ENCODE measurements around the gene IL9R. TPM values are rescaled to one million over a fixed set of nuclear protein-coding genes. Genes with fewer than 3 reads are reported as not detected.

The IL9R gene
- total and polyA plus RNA-seq, 2 experiments from 2014 or later: 0.31 to 0.39 TPM

DNA sequence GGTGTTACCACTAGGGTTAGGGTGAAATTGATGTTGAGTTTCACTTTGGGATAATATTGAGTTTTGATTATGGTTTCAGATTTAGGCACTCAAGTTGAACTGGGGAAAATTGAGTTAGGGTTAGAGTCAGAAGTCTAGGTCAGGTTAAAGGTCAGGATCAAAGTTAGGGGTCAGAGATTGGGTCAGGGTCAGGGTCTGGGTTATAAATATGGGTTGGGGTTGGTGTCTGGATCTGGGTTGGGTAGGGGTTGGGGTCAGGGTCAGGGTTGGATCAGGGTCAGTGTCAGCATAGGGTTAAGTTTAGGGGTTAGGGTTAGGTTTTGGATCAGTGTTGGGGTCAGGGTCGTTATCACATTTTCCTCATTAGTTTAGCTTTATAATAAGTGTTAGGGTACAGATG is 42.7 kb upstream of the IL9R start (continued):
- TF ChIP-seq, protein P1, sequence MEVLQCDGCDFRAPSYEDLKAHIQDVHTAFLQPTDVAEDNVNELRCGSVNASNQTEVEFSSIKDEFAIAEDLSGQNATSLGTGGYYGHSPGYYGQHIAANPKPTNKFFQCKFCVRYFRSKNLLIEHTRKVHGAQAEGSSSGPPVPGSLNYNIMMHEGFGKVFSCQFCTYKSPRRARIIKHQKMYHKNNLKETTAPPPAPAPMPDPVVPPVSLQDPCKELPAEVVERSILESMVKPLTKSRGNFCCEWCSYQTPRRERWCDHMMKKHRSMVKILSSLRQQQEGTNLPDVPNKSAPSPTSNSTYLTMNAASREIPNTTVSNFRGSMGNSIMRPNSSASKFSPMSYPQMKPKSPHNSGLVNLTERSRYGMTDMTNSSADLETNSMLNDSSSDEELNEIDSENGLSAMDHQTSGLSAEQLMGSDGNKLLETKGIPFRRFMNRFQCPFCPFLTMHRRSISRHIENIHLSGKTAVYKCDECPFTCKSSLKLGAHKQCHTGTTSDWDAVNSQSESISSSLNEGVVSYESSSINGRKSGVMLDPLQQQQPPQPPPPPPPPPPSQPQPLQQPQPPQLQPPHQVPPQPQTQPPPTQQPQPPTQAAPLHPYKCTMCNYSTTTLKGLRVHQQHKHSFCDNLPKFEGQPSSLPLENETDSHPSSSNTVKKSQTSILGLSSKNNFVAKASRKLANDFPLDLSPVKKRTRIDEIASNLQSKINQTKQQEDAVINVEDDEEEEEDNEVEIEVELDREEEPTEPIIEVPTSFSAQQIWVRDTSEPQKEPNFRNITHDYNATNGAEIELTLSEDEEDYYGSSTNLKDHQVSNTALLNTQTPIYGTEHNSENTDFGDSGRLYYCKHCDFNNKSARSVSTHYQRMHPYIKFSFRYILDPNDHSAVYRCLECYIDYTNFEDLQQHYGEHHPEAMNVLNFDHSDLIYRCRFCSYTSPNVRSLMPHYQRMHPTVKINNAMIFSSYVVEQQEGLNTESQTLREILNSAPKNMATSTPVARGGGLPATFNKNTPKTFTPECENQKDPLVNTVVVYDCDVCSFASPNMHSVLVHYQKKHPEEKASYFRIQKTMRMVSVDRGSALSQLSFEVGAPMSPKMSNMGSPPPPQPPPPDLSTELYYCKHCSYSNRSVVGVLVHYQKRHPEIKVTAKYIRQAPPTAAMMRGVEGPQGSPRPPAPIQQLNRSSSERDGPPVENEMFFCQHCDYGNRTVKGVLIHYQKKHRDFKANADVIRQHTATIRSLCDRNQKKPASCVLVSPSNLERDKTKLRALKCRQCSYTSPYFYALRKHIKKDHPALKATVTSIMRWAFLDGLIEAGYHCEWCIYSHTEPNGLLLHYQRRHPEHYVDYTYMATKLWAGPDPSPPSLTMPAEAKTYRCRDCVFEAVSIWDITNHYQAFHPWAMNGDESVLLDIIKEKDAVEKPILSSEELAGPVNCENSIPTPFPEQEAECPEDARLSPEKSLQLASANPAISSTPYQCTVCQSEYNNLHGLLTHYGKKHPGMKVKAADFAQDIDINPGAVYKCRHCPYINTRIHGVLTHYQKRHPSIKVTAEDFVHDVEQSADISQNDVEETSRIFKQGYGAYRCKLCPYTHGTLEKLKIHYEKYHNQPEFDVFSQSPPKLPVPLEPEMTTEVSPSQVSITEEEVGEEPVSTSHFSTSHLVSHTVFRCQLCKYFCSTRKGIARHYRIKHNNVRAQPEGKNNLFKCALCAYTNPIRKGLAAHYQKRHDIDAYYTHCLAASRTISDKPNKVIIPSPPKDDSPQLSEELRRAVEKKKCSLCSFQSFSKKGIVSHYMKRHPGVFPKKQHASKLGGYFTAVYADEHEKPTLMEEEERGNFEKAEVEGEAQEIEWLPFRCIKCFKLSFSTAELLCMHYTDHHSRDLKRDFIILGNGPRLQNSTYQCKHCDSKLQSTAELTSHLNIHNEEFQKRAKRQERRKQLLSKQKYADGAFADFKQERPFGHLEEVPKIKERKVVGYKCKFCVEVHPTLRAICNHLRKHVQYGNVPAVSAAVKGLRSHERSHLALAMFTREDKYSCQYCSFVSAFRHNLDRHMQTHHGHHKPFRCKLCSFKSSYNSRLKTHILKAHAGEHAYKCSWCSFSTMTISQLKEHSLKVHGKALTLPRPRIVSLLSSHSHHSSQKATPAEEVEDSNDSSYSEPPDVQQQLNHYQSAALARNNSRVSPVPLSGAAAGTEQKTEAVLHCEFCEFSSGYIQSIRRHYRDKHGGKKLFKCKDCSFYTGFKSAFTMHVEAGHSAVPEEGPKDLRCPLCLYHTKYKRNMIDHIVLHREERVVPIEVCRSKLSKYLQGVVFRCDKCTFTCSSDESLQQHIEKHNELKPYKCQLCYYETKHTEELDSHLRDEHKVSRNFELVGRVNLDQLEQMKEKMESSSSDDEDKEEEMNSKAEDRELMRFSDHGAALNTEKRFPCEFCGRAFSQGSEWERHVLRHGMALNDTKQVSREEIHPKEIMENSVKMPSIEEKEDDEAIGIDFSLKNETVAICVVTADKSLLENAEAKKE (CRISPR knock-in tag; IDR thresholded peaks at IDR 0.05): no peak
- TF ChIP-seq, protein P2, sequence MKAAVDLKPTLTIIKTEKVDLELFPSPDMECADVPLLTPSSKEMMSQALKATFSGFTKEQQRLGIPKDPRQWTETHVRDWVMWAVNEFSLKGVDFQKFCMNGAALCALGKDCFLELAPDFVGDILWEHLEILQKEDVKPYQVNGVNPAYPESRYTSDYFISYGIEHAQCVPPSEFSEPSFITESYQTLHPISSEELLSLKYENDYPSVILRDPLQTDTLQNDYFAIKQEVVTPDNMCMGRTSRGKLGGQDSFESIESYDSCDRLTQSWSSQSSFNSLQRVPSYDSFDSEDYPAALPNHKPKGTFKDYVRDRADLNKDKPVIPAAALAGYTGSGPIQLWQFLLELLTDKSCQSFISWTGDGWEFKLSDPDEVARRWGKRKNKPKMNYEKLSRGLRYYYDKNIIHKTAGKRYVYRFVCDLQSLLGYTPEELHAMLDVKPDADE (IDR thresholded peaks at IDR 0.05): no peak
- TF ChIP-seq EZH2phosphoT487 (IDR thresholded peaks at IDR 0.05; ENCODE audit: unreplicated experiment): no peak

DNA sequence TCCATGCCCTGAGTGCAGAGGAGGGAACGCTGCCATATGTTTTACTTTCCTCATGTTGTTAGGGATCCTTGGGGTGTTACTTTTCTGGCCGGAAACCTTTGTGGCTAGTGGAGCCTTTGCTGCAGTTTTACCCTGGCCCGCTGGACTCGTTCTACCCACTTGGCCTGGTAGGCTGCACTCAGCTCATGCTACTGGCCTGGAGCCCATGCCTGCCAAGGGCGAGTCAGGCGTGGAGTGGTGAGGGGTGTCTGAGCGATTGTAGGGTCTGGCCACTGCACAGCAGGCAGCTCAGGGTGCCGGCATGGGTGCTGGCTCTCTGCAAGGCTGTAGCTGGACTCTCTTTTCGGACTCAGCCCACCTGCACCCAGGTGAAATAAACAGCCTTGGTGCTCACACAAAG is 41.4 kb upstream of the IL9R start:
- no peak overlapping the region for H3K4me3 ChIP-seq
- H2AFZ ChIP-seq: no peak overlapping the region
- 0 out of 2 replicates have a peak, but pooled peaks cover 5% of the 10 kb centered on the region for H3K9me2 ChIP-seq (ENCODE audit: insufficient read depth)
- ATAC-seq (no peak), DNase-seq (ENCODE audit: low spot score) (no peak)
- H3K27me3 ChIP-seq (ENCODE audit: insufficient read depth): no peaks in the 10 kb centered on the region
- Mint-ChIP-seq H3K4me3 (no peak overlapping the region), H3K36me3 (ENCODE audit: low read depth) (peaks cover 13% of the 10 kb centered on the region; the same call in 2 of the 3 replicates), H3K9me3 (peaks cover 54% of the 10 kb centered on the region), H3K4me1 (peaks cover 21% of the 10 kb centered on the region; the same call in 2 of the 3 replicates), H3K27me3 (ENCODE audit: insufficient read depth, low read depth, poor library complexity) (no peaks in the 10 kb centered on the region), H3K27ac (no peak overlapping the region)
- H3K4me1 ChIP-seq (ENCODE audit: insufficient read depth): peaks cover 24% of the 10 kb centered on the region
- no peak overlapping the region for H3K4me2 ChIP-seq
- no peaks in the 10 kb centered on the region for H4K20me1 ChIP-seq (replicated peaks; ENCODE audit: insufficient read depth)
- no peak overlapping the region for H3K27ac ChIP-seq (ENCODE audit: low read depth)
- no peaks in the 10 kb centered on the region; the same call in 1 of the 2 replicates for H3K36me3 ChIP-seq (ENCODE audit: insufficient read depth)
- H3F3A ChIP-seq (replicated peaks; ENCODE audit: low read depth): no peaks in the 10 kb centered on the region
- no peaks in the 10 kb centered on the region for H3K79me2 ChIP-seq (replicated peaks; ENCODE audit: insufficient read depth)
- TF ChIP-seq, protein P1 (CRISPR knock-in tag; IDR thresholded peaks at IDR 0.05): no peak
- TF ChIP-seq, protein P2 (IDR thresholded peaks at IDR 0.05): no peak
- TF ChIP-seq CREB1 (CRISPR knock-in tag; IDR thresholded peaks at IDR 0.05; ENCODE audit: low read depth) (no peak), NANOG (IDR thresholded peaks at IDR 0.05; ENCODE audit: borderline replicate concordance) (no peak)

All from GM23338 (cell line).